ENCODE results near the gene TENM3.
"Not testable (repeated sequence)": the region's sequence is repeated elsewhere in the genome, so short reads cannot be mapped to it uniquely, and the experiment has no call there.

Gene TENM3

DNA sequence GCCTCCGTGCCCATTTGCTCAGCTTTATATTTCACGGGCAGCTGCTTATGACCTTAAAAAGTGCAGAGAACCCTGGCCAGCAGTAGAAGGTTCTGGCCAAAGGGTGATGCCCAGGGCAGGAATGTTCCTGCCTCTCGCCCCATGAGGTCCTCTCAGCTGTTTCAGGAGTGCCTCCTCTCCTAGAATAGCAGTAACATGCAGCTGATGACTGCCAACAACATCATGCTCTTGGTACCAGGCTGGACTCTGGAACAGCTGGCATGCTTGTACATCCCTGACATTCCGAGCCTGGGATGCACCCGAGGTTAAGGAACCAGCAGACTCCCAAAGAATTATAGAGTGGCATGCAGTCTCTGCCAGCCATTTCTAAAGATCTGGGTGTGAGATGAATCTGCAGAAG lies 11.7 kb upstream of the TENM3 start:
- H3K4me3 ChIP-seq (ENCODE audit: control insufficient read depth, low read depth, low read length) = no peak overlapping the region
- DNase-seq (ENCODE audit: low read depth) = no peak
- TF ChIP-seq, protein P1, sequence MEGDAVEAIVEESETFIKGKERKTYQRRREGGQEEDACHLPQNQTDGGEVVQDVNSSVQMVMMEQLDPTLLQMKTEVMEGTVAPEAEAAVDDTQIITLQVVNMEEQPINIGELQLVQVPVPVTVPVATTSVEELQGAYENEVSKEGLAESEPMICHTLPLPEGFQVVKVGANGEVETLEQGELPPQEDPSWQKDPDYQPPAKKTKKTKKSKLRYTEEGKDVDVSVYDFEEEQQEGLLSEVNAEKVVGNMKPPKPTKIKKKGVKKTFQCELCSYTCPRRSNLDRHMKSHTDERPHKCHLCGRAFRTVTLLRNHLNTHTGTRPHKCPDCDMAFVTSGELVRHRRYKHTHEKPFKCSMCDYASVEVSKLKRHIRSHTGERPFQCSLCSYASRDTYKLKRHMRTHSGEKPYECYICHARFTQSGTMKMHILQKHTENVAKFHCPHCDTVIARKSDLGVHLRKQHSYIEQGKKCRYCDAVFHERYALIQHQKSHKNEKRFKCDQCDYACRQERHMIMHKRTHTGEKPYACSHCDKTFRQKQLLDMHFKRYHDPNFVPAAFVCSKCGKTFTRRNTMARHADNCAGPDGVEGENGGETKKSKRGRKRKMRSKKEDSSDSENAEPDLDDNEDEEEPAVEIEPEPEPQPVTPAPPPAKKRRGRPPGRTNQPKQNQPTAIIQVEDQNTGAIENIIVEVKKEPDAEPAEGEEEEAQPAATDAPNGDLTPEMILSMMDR (conservative IDR thresholded peaks at IDR 0.05; ENCODE audit: control insufficient read depth, insufficient read depth, low read depth, low read length) = no peak

DNA sequence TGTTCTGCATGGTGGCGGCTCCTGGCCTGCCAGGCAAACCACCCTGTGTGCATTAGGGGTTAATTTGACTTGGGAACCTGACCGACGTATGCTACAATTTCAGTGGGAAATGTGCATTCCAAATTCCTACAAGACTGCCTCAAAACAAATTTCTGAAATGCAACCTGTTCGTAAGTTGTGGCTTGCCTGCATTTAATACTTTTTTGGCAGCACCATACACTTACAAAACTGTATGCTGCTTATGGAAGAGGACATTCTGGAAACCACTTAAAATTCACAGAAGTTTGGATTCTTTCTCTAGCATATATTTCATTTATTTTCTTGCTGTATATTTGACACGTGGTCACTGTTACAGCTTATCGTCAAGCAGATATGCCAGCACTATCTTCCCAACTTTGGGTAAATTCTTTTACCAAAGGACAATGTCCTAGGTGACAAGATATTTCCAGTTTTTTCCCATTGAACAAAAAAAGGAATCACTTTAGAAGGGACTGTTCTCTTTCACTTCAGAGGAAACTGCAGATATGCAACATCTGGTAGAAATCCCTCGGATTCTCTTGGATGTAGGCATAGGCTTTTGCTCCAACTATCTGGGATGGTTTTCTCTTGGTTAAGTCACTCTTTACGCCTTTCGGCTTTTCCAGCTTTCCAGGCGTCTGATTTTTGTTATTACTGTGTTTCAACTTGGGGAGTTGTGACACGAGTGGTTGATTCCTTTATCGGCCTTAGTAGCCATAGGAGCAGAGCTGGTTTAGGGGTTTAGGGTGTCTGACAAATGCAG lies 9.7 kb upstream of the TENM3 start:
- H3K4me3 ChIP-seq (ENCODE audit: control insufficient read depth, low read depth, low read length) = no peak overlapping the region
- DNase-seq (ENCODE audit: low read depth) = no peak
- TF ChIP-seq, protein P1 (conservative IDR thresholded peaks at IDR 0.05; ENCODE audit: control insufficient read depth, insufficient read depth, low read depth, low read length) = no peak

DNA sequence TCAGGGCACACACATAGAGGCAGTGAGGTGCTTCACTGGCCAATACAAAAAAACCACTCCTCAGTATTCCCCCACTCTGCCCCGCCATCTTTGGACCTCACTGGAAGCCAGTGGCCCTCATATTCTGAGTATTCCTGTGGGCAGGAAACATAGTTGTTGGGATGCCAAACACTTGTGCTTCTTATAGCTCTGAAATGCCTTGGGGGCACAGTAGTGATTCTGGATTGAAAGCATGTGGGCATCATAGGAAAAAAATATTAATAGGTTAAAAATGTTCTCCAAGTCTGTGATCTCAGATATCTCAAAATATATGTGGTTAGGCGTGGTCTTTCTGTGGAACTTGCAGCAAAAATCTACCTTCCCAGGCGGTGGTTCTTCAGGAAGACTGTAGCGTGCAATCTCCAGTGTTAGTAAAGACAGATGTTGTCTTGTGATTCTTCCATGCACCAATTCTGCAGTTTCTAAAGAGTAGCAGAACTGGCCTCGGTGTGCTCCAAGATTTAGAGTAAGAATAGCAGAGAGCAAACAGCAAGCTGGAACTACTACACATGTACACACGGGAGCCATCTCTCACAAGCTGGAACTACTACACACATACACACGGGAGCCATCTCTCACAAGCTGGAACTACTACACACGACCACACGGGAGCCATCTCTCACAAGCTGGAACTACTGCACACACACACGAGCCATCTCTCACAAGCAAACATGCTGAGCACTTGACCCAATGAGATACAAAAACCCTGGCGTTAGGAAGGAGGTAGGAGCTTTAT lies 8.0 kb upstream of the TENM3 start:
- H3K4me3 ChIP-seq (ENCODE audit: control insufficient read depth, low read depth, low read length) = no peak overlapping the region
- TF ChIP-seq, protein P1 (conservative IDR thresholded peaks at IDR 0.05; ENCODE audit: control insufficient read depth, insufficient read depth, low read depth, low read length) = no peak

DNA sequence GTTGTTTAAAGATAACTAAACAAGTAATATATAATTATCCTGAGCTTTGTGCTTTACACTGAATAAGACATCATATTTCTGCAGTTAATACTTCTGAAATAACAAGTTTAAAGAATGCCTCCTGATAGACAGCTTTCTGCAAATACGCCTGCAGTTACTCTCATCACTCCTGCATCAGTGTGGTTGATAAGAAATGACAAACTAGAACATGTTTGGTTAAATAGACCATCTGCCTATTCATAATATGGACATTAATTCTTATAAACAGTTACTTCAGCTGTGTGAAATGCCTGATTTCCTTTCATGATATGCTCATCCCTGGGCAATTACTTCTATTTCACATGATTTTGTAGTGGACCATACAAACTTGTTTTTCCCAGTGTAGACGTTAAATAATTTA lies 7.0 kb upstream of the TENM3 start:
- no peak overlapping the region for H3K4me3 ChIP-seq (ENCODE audit: control insufficient read depth, low read depth, low read length)
- TF ChIP-seq, protein P1 (conservative IDR thresholded peaks at IDR 0.05; ENCODE audit: control insufficient read depth, insufficient read depth, low read depth, low read length) = no peak
- no peak for DNase-seq (ENCODE audit: low read depth)

More for the DNA sequence above, 8.0 kb upstream of the TENM3 start:
- no peak for DNase-seq (ENCODE audit: low read depth)

DNA sequence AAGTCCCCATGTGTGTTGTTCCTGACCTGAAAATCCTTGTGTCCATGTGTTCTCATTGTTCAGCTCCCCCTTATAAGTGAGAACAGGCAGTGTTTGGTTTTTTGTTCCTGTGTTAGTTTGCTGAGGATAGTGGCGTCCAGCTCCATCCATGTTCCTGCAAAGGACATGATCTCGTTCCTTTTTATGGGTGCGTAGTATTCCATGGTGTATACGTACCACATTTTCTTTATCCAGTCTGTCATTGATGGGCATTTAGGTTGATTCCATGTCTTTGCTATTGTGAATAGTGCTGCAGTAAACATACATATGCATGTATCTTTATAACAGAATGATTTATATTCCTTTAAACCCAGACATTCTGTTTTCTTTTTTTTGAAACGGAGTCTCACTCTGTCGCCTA lies 6.2 kb upstream of the TENM3 start:
- H3K4me3 ChIP-seq (ENCODE audit: control insufficient read depth, low read depth, low read length); DNase-seq (ENCODE audit: low read depth): not testable (repeated sequence)

DNA sequence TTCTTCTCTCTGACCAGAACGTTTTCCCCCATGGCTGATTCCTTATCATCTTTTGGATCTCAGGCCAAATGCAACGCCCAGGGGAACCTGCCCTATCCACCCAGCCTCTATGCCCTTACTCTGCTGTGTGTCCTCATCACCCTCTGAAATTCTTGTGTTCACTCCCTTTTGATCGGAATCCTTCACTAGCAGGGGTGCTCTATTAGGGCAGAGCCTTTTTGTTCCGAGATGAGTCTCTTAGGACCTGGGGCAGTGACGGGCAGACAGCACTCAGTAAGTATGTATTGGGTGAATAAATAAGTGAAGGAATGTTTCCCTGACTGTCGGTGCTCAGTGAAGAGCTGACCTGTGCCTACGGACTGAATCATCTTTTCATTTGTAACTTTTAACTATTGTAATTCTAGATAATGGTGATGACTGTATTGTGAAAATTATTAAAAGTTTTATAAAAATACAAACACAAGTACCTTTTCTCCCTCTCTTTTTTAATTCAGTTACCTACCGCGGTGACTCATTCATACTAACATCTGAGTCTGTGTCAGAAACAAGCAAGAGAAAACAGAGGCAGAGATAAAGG lies 4.8 kb upstream of the TENM3 start:
- TF ChIP-seq, protein P1 (conservative IDR thresholded peaks at IDR 0.05; ENCODE audit: control insufficient read depth, insufficient read depth, low read depth, low read length) = no peak
- no peak for DNase-seq (ENCODE audit: low read depth)
- H3K4me3 ChIP-seq (ENCODE audit: control insufficient read depth, low read depth, low read length) = no peak overlapping the region

Measured in fibroblast of mammary gland (primary cell).